ENCODE measurements around the gene AKIRIN1.
"Not testable (repeated sequence)": the region's sequence is repeated elsewhere in the genome, so short reads cannot be mapped to it uniquely, and the experiment has no call there.

AKIRIN1 gene, protein sequence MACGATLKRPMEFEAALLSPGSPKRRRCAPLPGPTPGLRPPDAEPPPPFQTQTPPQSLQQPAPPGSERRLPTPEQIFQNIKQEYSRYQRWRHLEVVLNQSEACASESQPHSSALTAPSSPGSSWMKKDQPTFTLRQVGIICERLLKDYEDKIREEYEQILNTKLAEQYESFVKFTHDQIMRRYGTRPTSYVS

DNA sequence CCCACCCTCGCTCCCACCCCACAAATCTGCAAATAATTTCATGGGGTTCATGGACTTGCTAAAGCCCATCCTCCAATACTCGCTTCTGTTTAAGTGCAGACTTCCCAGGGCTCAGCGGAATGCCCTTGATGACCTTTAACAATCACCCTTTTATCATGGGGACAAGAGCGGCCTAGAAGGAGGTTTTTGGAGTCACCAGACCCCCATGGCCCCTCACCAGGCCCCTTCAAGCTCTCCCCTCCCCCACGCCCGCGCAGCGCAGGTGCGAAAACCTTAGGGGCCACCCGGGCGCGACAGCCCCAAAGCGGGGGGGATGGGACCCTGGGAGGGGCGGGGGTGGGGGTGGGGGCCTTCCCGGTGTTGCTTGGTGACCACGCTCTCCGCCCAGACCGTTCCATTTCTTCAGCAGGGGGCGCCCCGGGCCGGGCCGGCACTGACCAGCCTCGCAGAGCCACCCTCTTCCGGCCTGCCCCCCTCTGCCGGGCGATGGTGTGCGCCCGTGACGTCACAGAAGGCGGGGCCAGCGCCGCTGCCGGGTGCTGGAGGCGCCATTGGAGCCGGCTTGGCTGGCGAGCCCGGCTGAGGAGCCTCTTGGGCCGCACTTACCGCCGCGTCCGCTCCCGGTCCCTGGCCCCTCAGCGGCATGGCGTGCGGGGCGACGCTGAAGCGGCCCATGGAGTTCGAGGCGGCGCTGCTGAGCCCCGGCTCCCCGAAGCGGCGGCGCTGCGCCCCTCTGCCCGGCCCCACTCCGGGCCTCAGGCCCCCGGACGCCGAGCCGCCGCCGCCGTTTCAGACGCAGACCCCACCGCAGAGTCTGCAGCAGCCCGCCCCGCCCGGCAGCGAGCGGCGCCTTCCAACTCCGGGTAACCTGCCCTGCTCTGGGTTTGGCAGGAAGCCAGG, at the start of gene AKIRIN1:
Gene AKIRIN1, plus strand, starts transcription at position 539 of the 900 bp plus-strand sequence. Its CDS starts 105 bp downstream, at position 644.
- DNase-seq, result peak; percentile 98

DNA sequence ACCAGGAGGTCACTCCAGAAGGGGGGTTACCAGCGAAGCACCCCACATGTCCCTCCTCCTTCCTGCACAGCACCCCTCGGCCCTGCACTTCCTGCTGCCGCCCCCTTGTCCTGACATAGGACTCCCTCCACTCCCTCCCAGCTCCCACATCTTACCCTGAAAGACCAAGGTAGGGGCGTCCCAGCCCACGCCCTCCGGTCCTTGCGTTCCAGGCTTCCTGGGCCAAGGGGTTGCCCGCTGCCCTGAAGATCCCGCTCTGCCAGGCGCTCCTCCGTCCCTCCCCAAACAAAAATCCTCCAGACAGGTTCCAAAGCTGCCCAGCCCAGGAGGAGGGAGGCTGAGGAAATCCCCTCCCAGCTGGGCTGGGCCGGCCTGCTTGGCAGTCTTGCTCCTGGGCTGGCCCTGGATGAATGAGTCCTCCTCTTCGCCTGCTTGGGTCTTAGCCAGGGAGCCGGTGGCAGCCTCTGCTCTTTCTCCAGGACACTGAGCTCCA, 49.5 kb upstream of the AKIRIN1 start, which contains the start of gene RHBDL2:
Gene RHBDL2, minus strand, starts transcription at position 304 of the 493 bp plus-strand sequence. CDS start 22,618 bp downstream, outside the sequence.
- no peak for DNase-seq

DNA sequence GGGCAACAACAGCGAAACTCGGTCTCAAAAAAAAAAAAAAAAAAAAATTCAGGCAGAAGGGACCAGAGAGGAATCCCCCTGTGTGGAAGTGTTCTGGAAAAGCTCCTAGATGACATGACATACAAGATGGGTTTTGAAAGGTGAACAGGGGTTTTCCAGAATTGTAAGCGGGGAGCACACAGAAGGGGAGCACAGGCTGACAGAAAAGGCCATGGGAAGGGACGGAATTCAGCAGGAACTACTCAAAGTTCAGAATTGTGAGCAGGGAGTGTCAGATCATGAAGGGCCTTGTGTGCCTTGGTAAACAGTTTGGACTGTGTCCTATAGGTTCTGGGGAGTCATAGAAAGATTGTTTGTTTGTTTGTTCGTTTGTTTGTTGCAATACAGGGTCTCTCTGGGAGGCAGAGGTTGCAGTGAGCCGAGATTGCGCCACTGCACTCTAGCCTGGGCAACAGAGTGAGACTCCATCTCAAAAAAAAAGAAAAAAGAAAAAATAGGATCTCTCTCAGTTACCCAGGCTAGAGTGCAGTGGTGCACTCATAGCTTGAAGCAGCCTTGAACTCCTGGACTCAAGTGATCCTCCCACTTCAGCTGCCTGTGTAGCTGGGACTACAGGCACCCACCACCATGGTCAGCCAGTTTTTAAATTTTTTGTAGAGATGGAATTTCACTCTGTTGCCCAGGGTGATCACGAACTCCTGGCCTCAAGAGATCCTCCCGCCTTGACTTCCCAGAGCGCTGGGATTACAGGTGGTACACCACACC, 48.2 kb upstream of the AKIRIN1 start:
- no peak for DNase-seq

DNA sequence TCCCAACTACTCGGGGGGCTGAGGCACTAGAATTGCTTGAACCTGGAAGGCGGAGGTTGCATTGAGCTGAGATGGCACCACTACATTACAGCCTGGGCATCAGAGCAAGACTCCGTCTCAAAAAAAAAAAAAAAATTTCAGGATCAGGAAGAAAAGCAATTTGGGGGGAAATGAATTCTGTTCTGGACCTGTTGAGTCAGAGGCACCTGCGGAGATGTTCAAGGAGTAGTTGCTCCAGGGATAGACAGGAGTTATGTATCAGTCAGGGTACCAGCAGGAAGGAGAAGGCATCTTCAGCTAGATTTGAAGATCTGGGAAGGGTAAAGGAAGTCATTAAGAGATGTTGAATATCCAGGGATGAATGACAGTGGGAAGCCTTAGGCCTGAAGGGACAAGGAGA, 46.5 kb upstream of the AKIRIN1 start:
- DNase-seq, result no peak

DNA sequence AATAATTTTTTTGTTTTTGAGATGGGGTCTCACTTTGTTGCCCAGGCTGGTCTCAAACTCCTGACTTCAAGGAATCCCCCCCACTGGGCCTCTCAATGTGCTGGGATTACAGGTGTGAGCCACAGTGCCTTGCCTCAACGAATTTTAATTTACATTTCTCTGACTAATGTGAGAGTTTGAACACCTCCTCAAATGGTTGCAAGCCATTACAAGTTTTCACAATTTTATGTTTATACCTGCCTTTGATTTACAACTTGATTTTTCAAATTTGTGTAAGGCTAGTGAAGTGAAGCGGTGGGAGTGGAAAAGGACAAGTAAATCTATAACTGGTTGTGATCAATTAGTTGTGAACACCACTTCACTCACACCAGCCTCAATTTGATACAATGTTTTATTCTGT, 40.5 kb upstream of the AKIRIN1 start:
- DNase-seq, result no peak

DNA sequence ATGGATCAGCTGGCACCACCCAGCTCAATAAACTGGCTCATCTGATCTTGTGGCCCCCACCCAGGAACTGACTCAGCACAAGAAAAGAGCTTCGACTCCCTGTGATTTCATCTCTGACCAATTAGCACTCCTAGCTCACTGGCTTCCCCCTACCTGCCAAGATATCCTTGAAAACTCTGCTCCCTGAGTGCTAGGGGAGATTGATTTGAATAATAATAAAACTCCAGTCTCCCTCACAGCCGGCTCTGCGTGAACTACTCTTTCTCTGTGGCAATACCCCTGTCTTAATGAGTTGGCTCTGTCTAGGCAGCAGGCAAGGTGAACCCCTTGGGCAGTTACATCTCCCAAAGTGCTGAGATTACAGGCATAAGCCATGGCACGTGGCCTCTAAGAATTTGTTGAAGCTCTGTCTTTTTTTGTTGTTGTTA, 37.6 kb upstream of the AKIRIN1 start:
- DNase-seq, result no peak

DNA sequence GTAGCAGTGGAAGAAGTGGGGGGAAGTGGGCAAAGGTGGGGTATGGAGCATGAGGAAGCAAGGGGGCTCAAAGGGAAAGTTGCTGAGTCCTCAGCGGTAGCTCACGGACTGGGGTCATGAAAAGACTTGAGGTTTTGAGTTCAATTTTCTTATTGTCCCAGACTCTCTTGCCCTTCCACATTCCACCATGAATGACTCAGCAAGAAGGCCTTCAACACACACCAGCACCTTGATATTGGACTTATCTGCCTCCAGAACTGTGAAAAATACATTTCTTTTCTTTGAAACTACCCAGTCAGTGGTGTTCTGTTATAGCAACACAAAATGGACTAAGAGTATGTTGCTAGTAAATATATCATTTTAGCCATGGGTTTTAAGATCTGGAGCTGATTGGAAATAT, 32.1 kb upstream of the AKIRIN1 start:
- no peak for DNase-seq

DNA sequence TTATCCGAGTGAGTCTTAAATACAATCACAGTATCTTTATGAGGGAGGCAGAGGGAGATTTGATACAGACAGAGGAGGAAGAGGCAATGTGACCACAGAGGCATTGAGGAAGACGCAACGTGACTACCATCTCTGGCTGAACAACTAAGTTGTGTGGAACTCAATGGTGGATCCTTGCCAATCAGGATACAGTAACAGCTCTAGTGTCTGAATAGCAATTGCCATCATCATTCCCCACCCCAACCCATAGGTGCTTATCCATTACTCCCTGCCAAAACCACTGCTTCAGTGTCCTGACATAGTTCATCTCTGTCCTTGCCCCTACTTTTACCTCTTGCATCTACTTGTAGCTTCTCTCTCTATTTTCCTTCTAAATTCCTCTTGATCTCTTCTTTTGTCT, 29.0 kb upstream of the AKIRIN1 start:
- DNase-seq, result no peak

DNA sequence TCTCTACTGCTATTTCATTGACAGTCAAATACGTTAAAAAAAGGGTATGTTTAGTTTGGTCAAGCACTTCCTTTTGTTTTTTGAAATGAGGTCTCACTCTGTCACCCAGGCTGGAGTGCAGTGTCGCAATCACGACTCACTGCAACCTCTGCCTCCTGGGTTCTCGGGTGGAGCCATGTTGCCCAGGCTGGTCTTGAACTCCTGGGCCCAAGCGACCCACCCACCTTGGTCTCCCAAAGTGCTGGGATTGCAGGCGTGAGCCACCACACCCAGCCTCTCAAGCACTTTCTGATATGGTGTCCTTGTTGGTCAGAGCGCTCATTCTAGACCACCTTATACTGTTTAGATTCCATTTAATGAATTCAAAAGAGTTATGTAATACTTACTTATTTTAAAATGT, 28.5 kb upstream of the AKIRIN1 start:
- DNase-seq, result no peak

DNA sequence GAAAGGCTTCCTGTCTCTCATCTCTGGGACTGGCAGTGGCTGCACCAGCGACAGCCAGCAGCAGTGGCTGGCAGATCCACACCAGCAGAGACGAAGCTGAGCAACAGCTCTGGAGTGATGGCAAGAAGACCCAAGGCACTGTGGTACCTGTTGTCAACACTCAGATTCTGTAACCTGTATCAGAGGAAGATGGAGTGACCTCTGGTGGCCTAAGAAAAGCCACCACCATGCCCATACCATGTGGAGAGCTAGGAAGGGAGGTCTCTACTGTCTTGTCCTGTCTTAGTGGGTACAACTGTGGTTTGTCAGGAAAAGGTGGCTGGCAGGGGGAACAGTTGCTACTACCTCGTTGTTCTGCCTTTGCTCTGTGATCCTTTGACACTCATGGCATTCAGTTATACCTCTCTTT, 26.9 kb upstream of the AKIRIN1 start:
- peak; percentile 16 for DNase-seq

DNA sequence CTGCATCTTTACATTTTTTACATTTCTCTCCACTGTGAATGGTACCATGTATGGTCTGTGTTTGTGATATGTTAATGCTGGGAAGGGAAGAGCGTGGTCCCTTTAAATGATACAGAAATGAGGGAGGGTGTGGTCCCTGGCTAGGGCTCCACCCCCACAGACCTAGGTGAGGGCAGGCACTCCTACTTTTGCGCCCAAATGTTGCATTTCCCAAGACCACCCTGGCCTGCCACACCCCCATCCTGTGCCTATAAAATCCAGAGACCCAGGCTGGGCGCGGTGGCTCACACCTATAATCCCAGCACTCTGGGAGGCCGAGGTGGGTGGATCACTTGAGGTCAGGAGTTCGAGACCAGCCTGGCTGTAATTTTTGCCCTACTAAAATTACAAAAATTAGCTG, 17.9 kb upstream of the AKIRIN1 start:
- DNase-seq, result not testable (repeated sequence)

DNA sequence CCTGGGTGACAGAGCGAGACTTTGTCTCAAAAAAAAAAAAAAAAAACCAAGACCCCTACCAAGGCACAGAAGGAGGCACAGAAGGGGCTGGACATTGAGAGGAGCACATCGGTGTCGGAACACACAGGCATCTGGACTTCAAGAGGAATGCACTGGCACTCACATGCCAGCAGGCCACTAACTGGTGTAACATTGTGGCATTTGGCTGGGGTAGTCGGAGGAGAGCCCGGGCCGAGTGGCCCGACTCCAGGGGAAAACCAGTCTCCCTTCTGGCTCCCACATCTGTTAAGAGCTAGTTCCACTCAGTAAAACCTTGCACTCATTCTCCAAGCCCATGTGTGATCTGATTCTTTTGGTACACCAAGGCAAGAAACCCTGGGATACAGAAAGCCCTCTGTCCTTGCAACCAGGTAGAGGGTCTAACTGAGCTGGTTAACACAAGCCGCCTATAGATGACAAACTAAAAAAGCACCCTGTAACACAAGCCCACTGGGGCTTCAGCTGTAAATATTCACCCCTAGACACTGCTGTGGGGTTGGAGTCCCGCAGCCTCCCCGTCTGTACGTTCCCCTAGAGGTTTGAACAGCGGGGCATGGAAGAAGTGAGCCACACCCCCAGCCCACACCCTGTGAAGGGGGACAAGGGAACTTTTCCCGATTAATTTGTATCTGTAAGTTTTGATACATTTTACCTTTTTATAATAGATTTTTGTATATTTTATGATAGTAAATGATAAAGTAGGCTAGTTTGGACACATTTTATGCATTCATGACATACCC, 17.2 kb upstream of the AKIRIN1 start:
- no peak for DNase-seq

DNA sequence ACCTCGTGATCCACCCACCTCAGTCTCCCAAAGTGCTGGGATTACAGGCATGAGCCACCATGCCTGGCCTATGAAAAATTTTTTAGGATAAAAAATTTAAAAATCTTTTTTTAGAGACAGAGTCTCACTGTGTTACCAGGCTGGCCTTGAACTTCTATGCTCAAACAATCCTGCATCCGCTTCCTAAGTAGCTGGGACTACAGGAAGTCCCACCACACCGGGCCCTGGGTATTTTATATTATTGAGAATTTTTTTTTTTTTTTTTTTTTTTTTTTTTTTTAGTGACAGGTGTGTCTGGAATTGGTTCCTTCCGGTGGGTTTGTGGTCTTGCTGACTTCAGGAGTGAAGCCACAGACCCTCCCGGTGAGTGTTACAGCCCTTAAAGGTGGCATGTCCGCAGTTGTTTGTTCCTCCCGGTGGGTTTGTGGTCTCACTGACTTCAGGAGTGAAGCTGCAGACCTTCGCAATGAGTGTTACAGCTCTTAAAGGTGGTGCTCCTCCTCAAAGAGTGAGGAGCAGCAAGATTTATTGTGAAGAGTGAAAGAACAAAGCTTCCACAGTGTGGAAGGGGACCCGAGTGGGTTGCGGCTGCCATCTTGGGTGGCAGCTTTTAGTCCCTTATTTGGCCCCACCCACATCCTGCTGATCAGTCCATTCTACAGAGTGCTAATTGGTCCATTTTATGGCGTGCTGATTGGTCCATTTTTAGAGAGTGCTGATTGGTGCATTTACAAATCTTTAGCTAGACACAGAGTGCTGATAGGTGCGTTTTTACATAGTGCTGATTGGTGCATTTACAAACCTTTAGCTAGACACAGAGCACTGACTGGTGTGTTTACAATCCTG, 13.5 kb upstream of the AKIRIN1 start:
- peak; percentile 81 for DNase-seq

DNA sequence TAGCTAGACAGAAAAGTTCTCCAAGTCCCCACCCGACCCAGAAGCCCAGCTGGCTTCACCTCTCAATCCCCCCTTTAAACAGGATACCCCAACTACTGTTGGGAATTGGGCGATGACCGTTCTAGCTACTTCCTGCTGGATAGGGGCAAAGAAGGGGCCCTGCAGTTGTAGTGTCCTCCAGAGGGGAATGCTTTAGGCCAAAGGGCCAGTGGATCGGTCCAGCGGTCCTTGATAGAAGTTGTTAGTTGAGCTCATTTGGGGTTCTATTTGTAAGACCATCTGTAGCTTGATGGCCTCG, 12.9 kb upstream of the AKIRIN1 start:
- not testable (repeated sequence) for DNase-seq

DNA sequence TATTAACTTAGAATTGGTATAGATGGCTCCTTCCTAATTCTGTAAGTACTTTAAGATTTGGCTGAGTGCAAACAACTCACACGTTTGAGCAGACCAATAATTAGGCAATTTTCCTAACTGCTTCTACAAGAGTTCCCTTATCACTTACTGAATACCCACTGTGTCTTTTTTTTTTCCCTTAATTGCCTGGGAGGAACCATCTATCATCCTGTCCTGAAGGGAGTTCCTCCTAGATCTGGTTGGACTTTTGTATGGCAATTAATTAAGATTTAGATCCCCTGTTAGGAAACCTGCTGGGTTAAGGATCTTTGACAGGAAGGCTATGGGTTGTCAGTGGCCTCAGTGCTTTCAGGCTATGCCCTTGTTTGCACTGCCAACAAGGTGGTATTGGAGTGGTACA, 11.7 kb upstream of the AKIRIN1 start:
- DNase-seq, result not testable (repeated sequence)

DNA sequence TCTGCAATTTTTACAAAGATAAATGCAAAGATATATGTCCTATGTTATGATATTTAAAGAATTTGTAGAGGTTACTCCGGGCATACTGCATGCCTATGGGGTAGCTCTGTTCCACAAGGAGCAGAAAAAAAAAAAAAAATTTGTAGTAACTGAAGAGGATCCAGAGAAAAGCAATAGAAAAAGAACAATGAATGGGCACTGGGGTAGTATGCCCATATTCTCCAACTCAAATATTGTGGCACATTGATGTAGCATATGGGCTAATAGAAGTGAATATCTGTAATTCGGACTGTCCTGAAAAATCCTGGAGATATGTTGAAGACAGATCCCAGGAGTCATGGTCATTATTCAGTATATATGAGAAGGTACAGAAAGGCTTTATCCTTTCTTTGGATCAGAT, 1.1 kb upstream of the AKIRIN1 start:
- no peak for DNase-seq

DNA sequence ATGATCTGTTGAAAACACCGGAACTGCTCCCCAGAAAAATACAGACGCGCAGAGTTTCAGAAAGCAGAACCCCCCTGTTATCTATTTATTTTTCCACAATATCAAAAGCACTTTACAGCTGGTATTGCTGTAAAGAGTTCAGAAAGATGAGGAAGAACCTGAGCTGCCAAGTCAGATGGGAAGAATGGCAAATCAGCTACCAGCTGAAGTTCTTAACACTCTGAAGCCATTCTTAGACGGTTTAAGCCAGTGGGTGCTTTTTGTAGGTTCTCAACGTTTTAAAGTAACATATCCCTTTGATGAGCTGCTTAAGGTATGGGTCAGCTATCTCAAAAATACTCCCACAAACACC, 714 bp upstream of the AKIRIN1 start:
- no peak for DNase-seq

DNA sequence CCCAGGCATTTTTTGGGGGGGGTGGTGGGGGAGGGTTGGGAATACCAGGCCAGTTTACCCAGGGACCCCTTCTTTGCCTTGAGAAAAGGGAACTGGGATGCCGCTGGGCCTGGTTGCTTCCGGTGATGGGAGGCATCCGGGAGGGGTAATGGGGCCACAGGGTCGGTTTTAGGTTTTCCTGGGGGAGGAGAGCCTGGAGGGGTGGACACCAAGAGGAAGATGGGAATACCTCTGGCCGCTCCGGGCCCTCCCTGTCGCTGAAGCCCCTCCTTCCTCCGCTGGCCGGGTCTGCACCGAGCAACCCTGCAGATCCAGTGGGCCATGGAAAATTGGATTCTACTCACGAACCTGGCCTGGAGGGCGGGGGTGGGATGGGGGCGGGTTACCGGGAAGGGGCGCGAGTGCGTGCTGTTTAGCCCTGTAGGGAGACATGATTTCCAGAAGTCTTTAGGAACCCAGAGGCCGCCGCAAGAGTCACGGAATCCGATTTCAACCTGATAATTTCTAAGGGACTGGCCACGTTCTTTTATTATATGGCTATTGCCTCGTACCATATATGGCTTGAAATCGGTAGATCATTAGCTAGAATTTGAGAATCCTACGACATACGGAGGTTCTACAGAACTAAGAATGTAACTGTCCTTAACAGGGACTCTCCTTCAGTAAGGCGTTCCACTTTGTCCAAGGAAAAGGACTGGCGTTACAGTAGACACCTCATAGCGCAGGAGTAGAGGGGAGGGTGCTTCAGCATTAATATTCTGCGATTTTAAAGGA, 749 bp downstream of the AKIRIN1 start:
- peak; percentile 11 for DNase-seq

DNA sequence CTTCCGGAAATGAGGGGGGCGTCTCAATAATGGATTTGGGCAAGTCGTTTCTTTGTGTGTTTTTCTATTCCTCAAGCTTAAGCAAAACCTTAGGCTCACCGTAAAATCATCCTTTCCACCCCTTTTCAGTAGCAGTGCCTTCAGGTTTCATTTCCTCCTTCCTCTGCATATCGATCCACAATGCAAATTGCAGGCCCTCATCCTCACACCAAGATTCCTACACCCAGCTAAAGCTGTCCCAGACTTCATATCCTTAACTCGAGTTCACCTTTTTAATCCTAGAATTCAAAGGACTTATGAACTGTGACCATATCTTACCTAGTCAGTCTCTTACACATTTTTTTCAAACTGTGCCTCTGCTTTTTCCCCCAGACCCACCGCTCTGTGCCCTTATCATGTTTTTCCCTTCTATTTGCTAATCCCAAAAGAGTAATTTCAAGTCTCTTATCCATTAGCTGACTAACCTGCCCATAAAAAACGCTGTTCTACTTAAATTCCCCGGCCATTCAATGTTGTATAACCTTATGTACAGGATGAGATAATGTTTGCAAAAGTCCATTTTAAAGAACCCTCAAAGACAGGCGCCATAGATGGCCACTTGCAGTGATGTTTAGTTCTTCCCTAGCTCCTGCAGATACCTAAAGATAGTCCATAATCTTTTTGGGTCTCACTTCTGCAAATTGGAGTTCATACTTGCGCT, 1.5 kb downstream of the AKIRIN1 start:
- no peak for DNase-seq

DNA sequence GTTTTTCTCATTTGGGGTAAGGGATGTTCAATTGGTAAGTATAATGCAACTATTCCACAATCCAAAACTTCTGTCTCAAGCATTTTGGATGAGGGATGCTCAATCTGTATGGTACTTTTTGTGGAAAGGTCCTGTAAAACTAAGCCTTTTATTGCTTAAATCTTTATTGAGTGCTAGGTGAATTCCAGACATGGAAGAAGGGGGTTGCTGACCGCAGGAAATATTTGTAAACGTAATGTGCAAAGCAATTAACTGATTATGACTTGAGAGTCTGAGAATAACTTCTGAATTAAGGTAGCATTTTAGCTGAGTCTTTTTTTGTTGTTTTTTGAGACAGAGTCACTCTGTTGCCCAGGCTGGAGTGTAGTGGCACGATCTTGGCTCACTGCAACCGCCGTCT, 3.1 kb downstream of the AKIRIN1 start:
- DNase-seq, result no peak
